Hepatocyte (in vitro differentiated cells): ENCODE results near the gene KCTD11.

ENCODE experiments used
- CTCF ChIP-seq: fragments of 200-600 bp; sonication (generic); IDR thresholded peaks from 2 replicates; pipeline ENCODE4 v1.5.1; 2016; ENCODE audit warnings: antibody characterized with exemption, mild to moderate bottlenecking; ENCODE audit not compliant: poor library complexity
- EZH2 ChIP-seq: fragments of 200-600 bp; sonication (generic); IDR thresholded peaks from 2 replicates; pipeline ENCODE4 v1.6.1; 2016; ENCODE audit warnings: antibody characterized with exemption, mild to moderate bottlenecking, borderline replicate concordance
- EZH2phosphoT487 ChIP-seq: fragments of 200-600 bp; sonication (generic); IDR thresholded peaks from one replicate; pipeline ENCODE4 v1.6.1; 2018; ENCODE audit warnings: antibody characterized with exemption, mild to moderate bottlenecking, low read depth, moderate library complexity; ENCODE audit not compliant: unreplicated experiment, severe bottlenecking

GRCh38 chr17:7352910-7353635, 1.1 kb downstream of the KCTD11 start:
- TF ChIP-seq EZH2 (no peak), CTCF (no peak), EZH2phosphoT487 (no peak)
